DOHH2 (cell line): Measurements from ENCODE around the gene MYO5A.

ENCODE experiments used
- H3F3A ChIP-seq: fragments of 200-600 bp; sonication (generic), shearing (Covaris generic); 2 replicates; pipeline ENCODE4 v1.6.0; 2016; ENCODE audit warnings: antibody characterized with exemption, mild to moderate bottlenecking; ENCODE audit not compliant: control insufficient read depth, insufficient read depth
- H3K27ac ChIP-seq: fragments of 200-600 bp; sonication (generic); 2 replicates; pipeline ENCODE4 v1.5.1; 2014; ENCODE audit warnings: low read depth, mild to moderate bottlenecking, low read length, moderate library complexity
- H3K27me3 ChIP-seq: fragments of 200-600 bp; sonication (generic); 2 replicates; pipeline ENCODE4 v1.6.1; 2014; ENCODE audit warnings: mild to moderate bottlenecking, low read length, mixed read lengths; ENCODE audit not compliant: control insufficient read depth
- H3K36me3 ChIP-seq: fragments of 200-600 bp; sonication (generic); 2 replicates; pipeline ENCODE4 v1.6.1; 2014; ENCODE audit warnings: mild to moderate bottlenecking, low read length, moderate library complexity, mixed read lengths; ENCODE audit not compliant: control insufficient read depth
- H3K4me1 ChIP-seq: fragments of 200-600 bp; sonication (generic); 2 replicates; pipeline ENCODE4 v1.6.1; 2014; ENCODE audit warnings: mild to moderate bottlenecking, low read length, mixed read lengths; ENCODE audit not compliant: control insufficient read depth
- H3K4me2 ChIP-seq: fragments of 200-600 bp; sonication (generic); 2 replicates; pipeline ENCODE4 v1.6.0; 2014; ENCODE audit warnings: mild to moderate bottlenecking, low read length, moderate library complexity
- H3K4me3 ChIP-seq: fragments of 200-600 bp; sonication (generic); 2 replicates; pipeline ENCODE4 v1.5.1; 2014; ENCODE audit warnings: mild to moderate bottlenecking, low read length, mixed read lengths
- H3K79me2 ChIP-seq: fragments of 200-600 bp; sonication (generic); 2 replicates; pipeline ENCODE4 v1.6.1; 2014; ENCODE audit warnings: mild to moderate bottlenecking, low read length, mixed read lengths; ENCODE audit not compliant: control insufficient read depth
- H3K9me2 ChIP-seq: fragments of 200-600 bp; sonication (generic); replicated peaks from 2 replicates; pipeline ENCODE4 v1.6.1; 2014; ENCODE audit warnings: mild to moderate bottlenecking, low read length, mixed read lengths; ENCODE audit not compliant: control insufficient read depth
- H3K9me3 ChIP-seq: fragments of 200-600 bp; sonication (generic); 2 replicates; pipeline ENCODE4 v1.6.1; 2014; ENCODE audit warnings: antibody characterized with exemption, low read length, mixed read lengths; ENCODE audit not compliant: control insufficient read depth, insufficient read depth
- H4K20me1 ChIP-seq: fragments of 200-600 bp; sonication (generic); 2 replicates; pipeline ENCODE4 v1.6.0; 2014; ENCODE audit warnings: low read depth, mild to moderate bottlenecking, antibody characterized with exemption, low read length, moderate library complexity; ENCODE audit not compliant: control insufficient read depth, insufficient read depth
- EZH2phosphoT487 ChIP-seq: fragments of 200-600 bp; sonication (generic); IDR thresholded peaks from 2 replicates; pipeline ENCODE4 v1.6.1; 2017; ENCODE audit warnings: borderline replicate concordance, mild to moderate bottlenecking, antibody characterized with exemption, low read length, moderate library complexity, mixed read lengths
- TF ChIP-seq, protein P1 (sequence below): fragments of 200-600 bp; sonication (generic); IDR thresholded peaks from one replicate; pipeline ENCODE4 v1.5.1; 2014; ENCODE audit warnings: antibody characterized with exemption, mild to moderate bottlenecking, low read depth, low read length; ENCODE audit not compliant: poor library complexity, severe bottlenecking

Gene MYO5A

DNA sequence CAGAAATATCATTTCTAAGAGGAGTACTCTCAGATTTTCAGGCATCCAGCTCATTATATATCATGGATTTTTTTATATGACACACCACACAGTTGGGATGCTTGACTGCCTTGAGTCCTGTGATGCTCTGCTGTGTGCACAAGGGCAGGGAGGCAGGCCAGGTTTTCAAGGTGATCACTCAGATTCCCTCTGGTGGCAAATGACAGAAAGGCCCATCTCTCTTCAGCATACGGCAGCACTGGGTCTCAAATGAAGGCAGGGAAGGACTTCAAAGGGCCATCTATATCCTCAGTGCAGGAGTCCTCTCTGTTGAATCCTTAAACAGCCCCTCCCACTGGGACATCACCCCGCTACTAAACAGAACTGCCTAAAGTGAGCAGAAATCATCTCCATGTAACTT, 178.3 kb downstream of the MYO5A start:
- H3K27ac ChIP-seq: no peak overlapping the region
- H3K9me2 ChIP-seq: no peaks in the 10 kb centered on the region
- H3K4me1 ChIP-seq: no peaks in the 10 kb centered on the region
- H3K79me2 ChIP-seq: no peaks in the 10 kb centered on the region
- H3K27me3 ChIP-seq: no peaks in the 10 kb centered on the region
- H3K4me2 ChIP-seq: no peak overlapping the region
- no peaks in the 10 kb centered on the region for H4K20me1 ChIP-seq
- H3F3A ChIP-seq: no peaks in the 10 kb centered on the region
- TF ChIP-seq, protein P1, sequence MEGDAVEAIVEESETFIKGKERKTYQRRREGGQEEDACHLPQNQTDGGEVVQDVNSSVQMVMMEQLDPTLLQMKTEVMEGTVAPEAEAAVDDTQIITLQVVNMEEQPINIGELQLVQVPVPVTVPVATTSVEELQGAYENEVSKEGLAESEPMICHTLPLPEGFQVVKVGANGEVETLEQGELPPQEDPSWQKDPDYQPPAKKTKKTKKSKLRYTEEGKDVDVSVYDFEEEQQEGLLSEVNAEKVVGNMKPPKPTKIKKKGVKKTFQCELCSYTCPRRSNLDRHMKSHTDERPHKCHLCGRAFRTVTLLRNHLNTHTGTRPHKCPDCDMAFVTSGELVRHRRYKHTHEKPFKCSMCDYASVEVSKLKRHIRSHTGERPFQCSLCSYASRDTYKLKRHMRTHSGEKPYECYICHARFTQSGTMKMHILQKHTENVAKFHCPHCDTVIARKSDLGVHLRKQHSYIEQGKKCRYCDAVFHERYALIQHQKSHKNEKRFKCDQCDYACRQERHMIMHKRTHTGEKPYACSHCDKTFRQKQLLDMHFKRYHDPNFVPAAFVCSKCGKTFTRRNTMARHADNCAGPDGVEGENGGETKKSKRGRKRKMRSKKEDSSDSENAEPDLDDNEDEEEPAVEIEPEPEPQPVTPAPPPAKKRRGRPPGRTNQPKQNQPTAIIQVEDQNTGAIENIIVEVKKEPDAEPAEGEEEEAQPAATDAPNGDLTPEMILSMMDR: no peak
- TF ChIP-seq EZH2phosphoT487: no peak
- H3K4me3 ChIP-seq: no peak overlapping the region
- H3K36me3 ChIP-seq: peaks cover 14% of the 10 kb centered on the region
- H3K9me3 ChIP-seq: no peaks in the 10 kb centered on the region

DNA sequence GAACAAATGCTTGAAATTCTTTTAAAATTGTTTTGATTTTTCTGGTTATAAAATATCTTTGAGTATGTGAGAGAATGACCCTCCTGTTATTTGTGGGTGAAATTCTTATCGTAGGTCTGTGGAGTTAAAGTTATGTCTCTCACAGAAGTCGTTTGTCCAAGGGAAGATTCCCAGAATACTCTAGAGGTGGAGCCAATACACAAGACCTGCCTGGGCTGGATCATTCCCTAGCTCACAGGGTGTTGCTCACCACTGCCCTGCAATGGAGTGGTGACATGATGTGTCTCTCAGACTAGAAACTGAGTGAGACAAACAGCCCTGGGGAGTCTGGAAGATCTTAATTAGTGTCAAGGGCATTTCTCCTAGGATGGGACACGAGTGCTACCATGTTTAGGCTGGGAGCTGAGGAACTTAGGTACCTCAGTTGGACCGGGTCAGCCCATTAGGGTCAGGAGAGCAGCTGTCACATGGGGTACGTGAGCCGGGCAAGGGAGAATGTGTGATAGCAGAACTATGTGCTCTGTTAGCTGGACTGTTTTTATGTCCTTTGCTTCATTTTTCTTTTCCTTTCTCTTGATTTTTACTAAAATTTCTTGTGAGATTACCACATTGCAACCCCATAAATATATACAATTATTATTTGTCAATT, 179.5 kb downstream of the MYO5A start:
- Histone ChIP-seq H3K9me3 (no peaks in the 10 kb centered on the region), H4K20me1 (no peaks in the 10 kb centered on the region), H3K79me2 (no peaks in the 10 kb centered on the region), H3K9me2 (no peaks in the 10 kb centered on the region), H3F3A (no peaks in the 10 kb centered on the region), H3K27me3 (no peaks in the 10 kb centered on the region), H3K36me3 (peaks cover 14% of the 10 kb centered on the region), H3K4me3 (no peak overlapping the region), H3K4me1 (no peaks in the 10 kb centered on the region), H3K27ac (no peak overlapping the region), H3K4me2 (no peak overlapping the region)
- TF ChIP-seq, protein P1: no peak
- TF ChIP-seq EZH2phosphoT487: no peak

- Histone ChIP-seq H3F3A (no peaks in the 10 kb centered on the region), H3K4me2 (no peak overlapping the region), H4K20me1 (no peaks in the 10 kb centered on the region), H3K4me3 (no peak overlapping the region), H3K9me3 (no peaks in the 10 kb centered on the region), H3K36me3 (peaks cover 14% of the 10 kb centered on the region), H3K27ac (no peak overlapping the region), H3K27me3 (no peaks in the 10 kb centered on the region), H3K4me1 (no peaks in the 10 kb centered on the region), H3K9me2 (no peaks in the 10 kb centered on the region), H3K79me2 (no peaks in the 10 kb centered on the region)
- TF ChIP-seq, protein P1: no peak
- TF ChIP-seq EZH2phosphoT487: no peak
These were observed 180.5 kb downstream of the MYO5A start for GRCh38 chr15:52348056-52348745.
